Measurements from ENCODE around the gene HOXC9.

HOXC9 gene

DNA sequence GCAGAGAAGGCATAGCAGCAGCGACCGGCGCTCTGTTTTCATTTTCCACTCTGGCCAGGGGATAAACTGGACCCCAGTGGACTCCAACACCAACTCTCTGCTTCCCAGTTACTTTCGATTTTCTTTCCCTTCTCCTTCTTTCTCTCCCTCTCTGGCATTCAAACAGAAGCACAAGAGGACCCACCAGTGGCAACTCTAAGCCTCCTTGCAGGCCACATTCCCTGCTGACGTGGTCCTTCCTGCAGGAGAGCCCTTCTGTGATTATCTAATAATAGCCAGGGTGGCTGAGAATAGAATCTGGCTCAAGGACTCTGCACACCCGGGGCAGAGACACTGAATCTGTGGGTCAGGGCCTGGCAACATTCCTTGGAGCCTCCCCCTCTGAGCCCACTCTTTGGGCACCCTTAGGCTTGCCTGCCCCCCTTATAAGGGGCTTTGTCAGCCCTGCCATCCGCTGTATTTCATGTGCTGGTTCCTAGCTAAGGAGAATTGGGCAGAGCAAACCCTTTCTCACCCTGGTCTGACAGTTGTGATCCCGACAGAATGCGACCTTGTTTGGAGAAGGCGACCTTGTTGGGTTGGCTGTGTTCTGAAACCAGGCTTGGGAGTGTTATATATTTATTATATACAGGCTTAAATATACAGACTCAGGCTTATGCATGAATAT, 20.1 kb downstream of the HOXC9 start (continued):
- TF ChIP-seq, protein P1, sequence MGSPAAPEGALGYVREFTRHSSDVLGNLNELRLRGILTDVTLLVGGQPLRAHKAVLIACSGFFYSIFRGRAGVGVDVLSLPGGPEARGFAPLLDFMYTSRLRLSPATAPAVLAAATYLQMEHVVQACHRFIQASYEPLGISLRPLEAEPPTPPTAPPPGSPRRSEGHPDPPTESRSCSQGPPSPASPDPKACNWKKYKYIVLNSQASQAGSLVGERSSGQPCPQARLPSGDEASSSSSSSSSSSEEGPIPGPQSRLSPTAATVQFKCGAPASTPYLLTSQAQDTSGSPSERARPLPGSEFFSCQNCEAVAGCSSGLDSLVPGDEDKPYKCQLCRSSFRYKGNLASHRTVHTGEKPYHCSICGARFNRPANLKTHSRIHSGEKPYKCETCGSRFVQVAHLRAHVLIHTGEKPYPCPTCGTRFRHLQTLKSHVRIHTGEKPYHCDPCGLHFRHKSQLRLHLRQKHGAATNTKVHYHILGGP (tag by site-specific recombination; IDR thresholded peaks at IDR 0.05), result no peak
- TF ChIP-seq ZFP37 (tag by site-specific recombination; IDR thresholded peaks at IDR 0.05) (no peak), ZNF184 (tag by site-specific recombination; IDR thresholded peaks at IDR 0.05) (no peak), ZNF335 (tag by site-specific recombination; conservative IDR thresholded peaks at IDR 0.05) (0 out of 2 replicates have a peak, but pooled peaks have one; percentile 50), ZNF654 (tag by site-specific recombination; IDR thresholded peaks at IDR 0.05; ENCODE audit: low read depth) (no peak), SCRT1 (tag by site-specific recombination; IDR thresholded peaks at IDR 0.05; ENCODE audit: borderline replicate concordance) (no peak), ZBTB21 (tag by site-specific recombination; IDR thresholded peaks at IDR 0.05) (no peak), ZNF423 (tag by site-specific recombination; IDR thresholded peaks at IDR 0.05) (no peak), ZNF354C (tag by site-specific recombination; IDR thresholded peaks at IDR 0.05; ENCODE audit: borderline replicate concordance, low read depth) (no peak), ZNF2 (tag by site-specific recombination; IDR thresholded peaks at IDR 0.05) (peak; percentile 26; the same call in 1 of the 2 replicates), SP2 (tag by site-specific recombination; IDR thresholded peaks at IDR 0.05) (no peak), BCL11B (tag by site-specific recombination; IDR thresholded peaks at IDR 0.05; ENCODE audit: low read depth) (no peak), ZNF747 (tag by site-specific recombination; IDR thresholded peaks at IDR 0.05) (no peak), RBAK (tag by site-specific recombination; IDR thresholded peaks at IDR 0.05) (no peak), KLF7 (tag by site-specific recombination; IDR thresholded peaks at IDR 0.05; ENCODE audit: borderline replicate concordance) (no peak), ZNF311 (tag by site-specific recombination; IDR thresholded peaks at IDR 0.05; ENCODE audit: borderline replicate concordance) (no peak), ZNF274 (IDR thresholded peaks at IDR 0.05; ENCODE audit: low read length) (no peak), ZNF274 (tag by site-specific recombination; IDR thresholded peaks at IDR 0.05; ENCODE audit: borderline replicate concordance) (no peak), IKZF3 (tag by site-specific recombination; IDR thresholded peaks at IDR 0.05) (0 out of 2 replicates have a peak, but pooled peaks have one; percentile 26), ZNF561 (tag by site-specific recombination; IDR thresholded peaks at IDR 0.05; ENCODE audit: borderline replicate concordance) (no peak), ZNF23 (tag by site-specific recombination; IDR thresholded peaks at IDR 0.05; ENCODE audit: borderline replicate concordance) (no peak), GLIS1 (tag by site-specific recombination; IDR thresholded peaks at IDR 0.05) (peak; percentile 38; the same call in 1 of the 2 replicates), ZNF664 (tag by site-specific recombination; IDR thresholded peaks at IDR 0.05) (no peak), CTCF (tag by site-specific recombination; IDR thresholded peaks at IDR 0.05) (no peak), ZNF169 (tag by site-specific recombination; IDR thresholded peaks at IDR 0.05) (no peak), ZXDB (tag by site-specific recombination; IDR thresholded peaks at IDR 0.05) (0 out of 2 replicates have a peak, but pooled peaks have one; percentile 13), ZNF514 (tag by site-specific recombination; IDR thresholded peaks at IDR 0.05) (no peak)
- TF ChIP-seq, protein P2, sequence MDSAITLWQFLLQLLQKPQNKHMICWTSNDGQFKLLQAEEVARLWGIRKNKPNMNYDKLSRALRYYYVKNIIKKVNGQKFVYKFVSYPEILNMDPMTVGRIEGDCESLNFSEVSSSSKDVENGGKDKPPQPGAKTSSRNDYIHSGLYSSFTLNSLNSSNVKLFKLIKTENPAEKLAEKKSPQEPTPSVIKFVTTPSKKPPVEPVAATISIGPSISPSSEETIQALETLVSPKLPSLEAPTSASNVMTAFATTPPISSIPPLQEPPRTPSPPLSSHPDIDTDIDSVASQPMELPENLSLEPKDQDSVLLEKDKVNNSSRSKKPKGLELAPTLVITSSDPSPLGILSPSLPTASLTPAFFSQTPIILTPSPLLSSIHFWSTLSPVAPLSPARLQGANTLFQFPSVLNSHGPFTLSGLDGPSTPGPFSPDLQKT (IDR thresholded peaks at IDR 0.05; ENCODE audit: borderline replicate concordance, low read depth, low read length), result no peak
- TF ChIP-seq, protein P3, sequence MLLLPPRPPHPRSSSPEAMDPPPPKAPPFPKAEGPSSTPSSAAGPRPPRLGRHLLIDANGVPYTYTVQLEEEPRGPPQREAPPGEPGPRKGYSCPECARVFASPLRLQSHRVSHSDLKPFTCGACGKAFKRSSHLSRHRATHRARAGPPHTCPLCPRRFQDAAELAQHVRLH (tag by site-specific recombination; IDR thresholded peaks at IDR 0.05), result no peak
- TF ChIP-seq, protein P4, sequence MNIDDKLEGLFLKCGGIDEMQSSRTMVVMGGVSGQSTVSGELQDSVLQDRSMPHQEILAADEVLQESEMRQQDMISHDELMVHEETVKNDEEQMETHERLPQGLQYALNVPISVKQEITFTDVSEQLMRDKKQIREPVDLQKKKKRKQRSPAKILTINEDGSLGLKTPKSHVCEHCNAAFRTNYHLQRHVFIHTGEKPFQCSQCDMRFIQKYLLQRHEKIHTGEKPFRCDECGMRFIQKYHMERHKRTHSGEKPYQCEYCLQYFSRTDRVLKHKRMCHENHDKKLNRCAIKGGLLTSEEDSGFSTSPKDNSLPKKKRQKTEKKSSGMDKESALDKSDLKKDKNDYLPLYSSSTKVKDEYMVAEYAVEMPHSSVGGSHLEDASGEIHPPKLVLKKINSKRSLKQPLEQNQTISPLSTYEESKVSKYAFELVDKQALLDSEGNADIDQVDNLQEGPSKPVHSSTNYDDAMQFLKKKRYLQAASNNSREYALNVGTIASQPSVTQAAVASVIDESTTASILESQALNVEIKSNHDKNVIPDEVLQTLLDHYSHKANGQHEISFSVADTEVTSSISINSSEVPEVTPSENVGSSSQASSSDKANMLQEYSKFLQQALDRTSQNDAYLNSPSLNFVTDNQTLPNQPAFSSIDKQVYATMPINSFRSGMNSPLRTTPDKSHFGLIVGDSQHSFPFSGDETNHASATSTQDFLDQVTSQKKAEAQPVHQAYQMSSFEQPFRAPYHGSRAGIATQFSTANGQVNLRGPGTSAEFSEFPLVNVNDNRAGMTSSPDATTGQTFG (tag by site-specific recombination; IDR thresholded peaks at IDR 0.05; ENCODE audit: borderline replicate concordance), result no peak
- TF ChIP-seq, protein P5, sequence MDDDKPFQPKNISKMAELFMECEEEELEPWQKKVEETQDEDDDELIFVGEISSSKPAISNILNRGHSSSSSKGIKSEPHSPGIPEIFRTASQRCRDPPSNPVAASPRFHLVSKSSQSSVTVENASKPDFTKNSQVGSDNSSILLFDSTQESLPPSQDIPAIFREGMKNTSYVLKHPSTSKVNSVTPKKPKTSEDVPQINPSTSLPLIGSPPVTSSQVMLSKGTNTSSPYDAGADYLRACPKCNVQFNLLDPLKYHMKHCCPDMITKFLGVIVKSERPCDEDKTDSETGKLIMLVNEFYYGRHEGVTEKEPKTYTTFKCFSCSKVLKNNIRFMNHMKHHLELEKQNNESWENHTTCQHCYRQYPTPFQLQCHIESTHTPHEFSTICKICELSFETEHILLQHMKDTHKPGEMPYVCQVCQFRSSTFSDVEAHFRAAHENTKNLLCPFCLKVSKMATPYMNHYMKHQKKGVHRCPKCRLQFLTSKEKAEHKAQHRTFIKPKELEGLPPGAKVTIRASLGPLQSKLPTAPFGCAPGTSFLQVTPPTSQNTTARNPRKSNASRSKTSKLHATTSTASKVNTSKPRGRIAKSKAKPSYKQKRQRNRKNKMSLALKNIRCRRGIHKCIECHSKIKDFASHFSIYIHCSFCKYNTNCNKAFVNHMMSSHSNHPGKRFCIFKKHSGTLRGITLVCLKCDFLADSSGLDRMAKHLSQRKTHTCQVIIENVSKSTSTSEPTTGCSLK (tag by site-specific recombination; IDR thresholded peaks at IDR 0.05), result no peak

Data from HEK293 (cell line).